Measurements from ENCODE around the gene TBC1D9.

TBC1D9 gene

GRCh38 chr4:140617499-140618248, 138.5 kb downstream of the TBC1D9 start:
- no peak for DNase-seq (ENCODE audit: low read depth, low spot score)

GRCh38 chr4:140615451-140615850, 140.7 kb downstream of the TBC1D9 start:
- DNase-seq (ENCODE audit: low read depth, low spot score), result no peak

GRCh38 chr4:140612357-140612756, 143.8 kb downstream of the TBC1D9 start:
- no peak for DNase-seq (ENCODE audit: low read depth, low spot score)

DNA sequence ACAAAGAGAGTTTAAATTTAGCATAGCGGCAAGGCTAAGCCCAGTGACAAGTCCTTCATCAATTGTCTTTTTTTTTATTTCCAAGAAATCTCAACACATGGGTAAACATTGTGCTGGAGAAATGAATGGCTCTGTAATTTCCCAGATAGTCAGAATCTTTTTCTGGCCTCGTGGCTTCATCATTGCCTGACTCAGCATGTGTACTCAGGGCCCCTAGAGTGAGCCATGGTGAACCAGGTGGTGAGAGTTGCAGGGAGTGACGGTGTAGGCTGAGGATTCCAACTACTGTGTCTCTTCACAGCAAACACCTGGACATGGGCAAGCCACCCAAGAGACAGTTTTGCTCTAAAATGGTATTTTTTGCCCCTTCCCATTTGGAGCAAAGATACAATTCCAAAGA, 144.3 kb downstream of the TBC1D9 start:
- no peak for DNase-seq (ENCODE audit: low read depth, low spot score)

- DNase-seq (ENCODE audit: low read depth, low spot score), result no peak
Observed at GRCh38 chr4:140609548-140610425, 146.4 kb downstream of the TBC1D9 start.

DNA sequence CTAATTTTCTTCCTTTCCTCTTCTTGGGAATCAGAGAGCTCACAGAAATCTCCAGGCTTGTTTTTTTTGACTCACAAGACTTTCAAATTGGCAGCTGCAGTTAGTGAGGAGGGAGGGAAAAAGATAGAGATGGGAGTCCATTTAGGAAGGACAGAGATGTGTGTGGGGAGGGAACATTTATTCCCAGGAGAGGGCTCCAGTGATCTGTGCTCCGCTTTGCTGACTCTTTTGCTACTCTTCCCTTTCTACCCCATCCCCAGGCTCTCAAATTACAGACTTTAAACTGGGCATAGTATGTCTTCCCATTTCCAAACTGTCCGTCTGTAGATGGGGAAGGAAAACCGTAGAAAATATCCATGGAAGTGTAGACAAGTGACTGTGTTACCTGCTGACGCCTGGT, 148.3 kb downstream of the TBC1D9 start:
- no peak for DNase-seq (ENCODE audit: low read depth, low spot score)

DNA sequence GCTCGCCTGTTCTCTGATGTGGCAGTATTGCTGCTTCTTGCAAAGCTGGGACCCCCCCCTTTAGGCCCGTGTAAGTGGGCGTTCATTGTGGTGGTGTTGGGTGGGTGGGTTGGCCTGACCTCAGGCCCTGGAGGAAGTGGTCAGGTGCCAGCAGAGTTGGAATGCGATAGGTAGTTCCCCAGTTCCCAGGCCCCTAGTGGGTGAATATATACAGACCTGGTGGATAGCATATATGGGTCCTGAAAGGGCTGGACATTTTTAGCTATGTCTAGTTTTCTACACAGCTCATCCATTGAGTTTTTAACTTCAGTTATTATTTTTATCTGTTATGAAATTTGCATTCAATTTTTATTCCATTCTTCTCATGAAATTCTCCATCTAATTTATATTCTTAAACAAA, 151.6 kb downstream of the TBC1D9 start:
- no peak for DNase-seq (ENCODE audit: low read depth, low spot score)

- DNase-seq (ENCODE audit: low read depth, low spot score), result no peak
Observed at GRCh38 chr4:140603286-140603685, 152.9 kb downstream of the TBC1D9 start.

DNA sequence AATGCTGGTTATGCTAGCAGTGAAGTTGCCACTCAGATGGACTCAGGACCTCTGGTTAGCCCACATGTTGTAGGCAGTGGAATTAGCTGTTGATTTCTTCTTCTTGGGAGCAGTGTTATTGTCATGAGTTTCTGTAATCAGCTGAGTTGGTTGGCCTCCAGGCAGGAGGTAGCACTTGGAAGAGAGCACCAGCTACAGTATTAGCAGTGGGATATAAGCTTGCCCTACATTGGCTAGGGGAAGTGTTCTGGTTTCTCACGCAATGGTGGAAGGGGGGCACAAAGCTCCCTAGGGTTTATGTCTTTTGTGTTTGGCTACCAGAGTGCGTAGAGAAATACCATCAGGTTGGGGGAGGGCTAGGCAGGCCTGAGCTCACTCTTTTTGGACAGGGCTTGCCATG, 153.5 kb downstream of the TBC1D9 start:
- DNase-seq (ENCODE audit: low read depth, low spot score), result no peak

DNA sequence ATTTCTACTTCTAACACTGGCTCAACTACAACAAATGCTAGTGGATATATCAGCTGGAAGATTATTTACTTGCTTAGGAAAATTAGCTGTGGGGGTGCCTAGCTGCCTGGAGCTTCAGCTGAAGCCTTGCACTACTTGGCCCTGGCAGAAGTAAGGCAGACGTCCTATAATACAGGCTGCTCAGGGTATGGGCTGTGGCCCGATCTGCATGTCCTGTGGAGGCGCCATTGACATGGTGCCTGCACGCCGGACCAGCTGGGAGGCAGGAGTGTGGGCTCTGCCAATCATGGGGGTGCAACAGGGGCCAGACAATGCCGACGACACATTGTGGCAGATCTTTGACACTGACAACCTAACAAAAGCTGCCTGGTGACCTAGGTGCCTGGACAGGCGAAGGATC, 155.8 kb downstream of the TBC1D9 start:
- DNase-seq (ENCODE audit: low read depth, low spot score), result no peak

DNA sequence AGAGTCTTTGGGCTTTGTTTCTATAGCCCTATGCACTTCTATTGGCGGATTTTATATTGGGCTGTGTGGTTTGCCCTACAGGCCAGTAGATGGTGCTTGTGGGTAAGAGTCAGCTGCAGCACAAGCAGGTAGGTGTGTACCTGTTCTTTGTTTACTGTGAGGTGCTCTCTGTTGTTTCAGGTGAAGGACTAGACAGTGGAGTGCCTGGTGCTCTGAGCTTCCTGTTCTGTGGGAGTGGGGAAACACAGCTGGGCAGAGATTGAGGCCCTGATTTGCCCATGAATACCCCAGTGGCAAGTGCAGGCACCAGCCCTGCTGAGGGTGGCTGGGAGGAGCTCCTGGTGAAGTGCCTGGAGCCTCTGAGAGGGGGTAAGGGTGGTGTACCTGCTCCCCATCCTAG, 161.1 kb downstream of the TBC1D9 start:
- DNase-seq (ENCODE audit: low read depth, low spot score), result no peak

DNA sequence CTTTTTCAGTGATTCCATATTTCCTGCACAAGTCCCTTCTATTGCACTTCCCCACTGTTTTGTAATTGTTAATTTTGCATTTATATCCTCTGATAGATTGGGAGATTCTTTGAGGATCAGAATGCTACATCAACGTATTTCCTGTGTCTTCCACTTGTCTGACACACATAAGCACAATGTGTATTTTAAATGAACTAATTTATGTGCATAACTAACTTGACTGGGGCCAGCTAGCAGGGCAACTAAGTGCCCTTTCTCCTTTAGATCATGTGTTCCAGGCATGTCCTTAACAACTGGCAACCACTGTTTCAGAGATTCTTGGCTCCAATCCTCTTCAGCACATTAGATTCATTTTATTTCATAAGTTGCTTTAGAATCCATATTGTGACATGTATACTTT, 171.7 kb downstream of the TBC1D9 start:
- DNase-seq (ENCODE audit: low read depth, low spot score), result no peak

DNA sequence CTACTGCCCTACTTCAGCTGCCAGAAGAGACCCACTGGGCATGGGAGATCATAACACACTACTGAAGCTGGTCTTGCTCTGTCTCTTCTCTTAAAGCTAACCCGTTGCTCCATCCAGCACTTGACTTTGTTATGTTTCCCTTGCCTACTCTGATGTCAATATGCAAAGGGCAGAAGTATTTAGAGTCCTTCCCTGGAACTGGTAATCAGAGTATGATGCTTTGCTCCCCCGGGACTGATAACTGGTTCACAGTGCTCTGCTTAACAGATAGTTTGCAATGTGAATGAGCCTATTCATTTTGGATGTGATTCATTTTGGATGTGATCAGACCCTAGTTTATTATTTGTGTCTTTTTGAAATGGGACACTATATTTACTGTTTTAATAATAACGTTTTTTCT, 175.1 kb downstream of the TBC1D9 start:
- no peak for DNase-seq (ENCODE audit: low read depth, low spot score)

- DNase-seq (ENCODE audit: low read depth, low spot score), result no peak
Observed at GRCh38 chr4:140579278-140579677, 176.9 kb downstream of the TBC1D9 start.

DNA sequence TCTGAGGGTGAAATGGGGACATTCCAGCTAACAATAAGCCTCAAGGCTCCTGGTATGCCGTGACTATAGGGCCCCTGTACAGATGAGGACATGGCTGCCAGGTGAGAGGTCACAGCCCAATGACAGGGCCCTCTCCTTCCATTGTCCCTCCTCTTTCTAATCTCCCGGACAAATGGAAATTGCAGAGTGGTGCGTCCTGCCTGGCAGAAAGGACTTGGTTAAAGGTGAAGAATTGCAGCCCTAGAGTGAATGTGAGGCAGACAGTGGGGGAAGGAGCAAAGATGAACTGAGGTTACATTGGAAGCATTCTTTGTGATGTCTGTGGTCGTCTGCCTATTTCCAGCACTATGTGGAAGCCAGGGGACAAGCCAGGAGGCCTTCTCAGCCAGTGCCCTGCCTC, 180.7 kb downstream of the TBC1D9 start:
- no peak for DNase-seq (ENCODE audit: low read depth, low spot score)

GRCh38 chr4:140571620-140572019, 184.6 kb downstream of the TBC1D9 start:
- no peak for DNase-seq (ENCODE audit: low read depth, low spot score)
